ENCODE data around the gene RFPL3.
"Not testable (repeated sequence)": the region's sequence is repeated elsewhere in the genome, so short reads cannot be mapped to it uniquely, and the experiment has no call there.

DNA sequence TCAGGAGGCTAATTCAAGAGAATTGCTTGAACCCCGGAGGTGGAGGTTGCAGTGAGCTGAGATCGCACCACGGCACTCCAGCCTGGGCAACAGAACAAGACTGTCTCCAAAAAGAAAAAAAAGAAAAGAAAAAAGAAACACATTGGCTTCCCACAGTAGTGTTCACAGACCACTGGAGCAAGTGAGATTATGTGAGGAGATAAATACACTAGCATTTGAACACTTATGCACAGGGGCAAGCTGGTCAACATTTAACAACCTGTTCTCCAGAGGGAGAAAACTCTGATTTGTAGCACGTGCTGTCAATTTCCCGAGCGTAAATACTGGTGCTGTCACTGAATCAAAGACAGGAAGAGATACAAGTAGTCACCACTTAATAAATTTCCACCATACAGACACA, 20.2 kb upstream of the RFPL3 start:
- TF ChIP-seq ZNF384 (IDR thresholded peaks at IDR 0.05); BHLHE40 (IDR thresholded peaks at IDR 0.05; ENCODE audit: borderline replicate concordance); CTBP1 (IDR thresholded peaks at IDR 0.05; ENCODE audit: borderline replicate concordance); HDGF (IDR thresholded peaks at IDR 0.05; ENCODE audit: borderline replicate concordance); FOXM1 (IDR thresholded peaks at IDR 0.05; ENCODE audit: borderline replicate concordance); SP1 (IDR thresholded peaks at IDR 0.05); FOXA1 (IDR thresholded peaks at IDR 0.05): not testable (repeated sequence)

Measured in HEK293T (cell line).